HFF-Myc (cell line): ENCODE data around the gene RAD54L2.
"Not testable (repeated sequence)": the region's sequence is repeated elsewhere in the genome, so short reads cannot be mapped to it uniquely, and the experiment has no call there.

Source experiments
- DNase-seq: peaks from one replicate; pipeline ENCODE4 v3.0.0-alpha.2; 2011; ENCODE audit warnings: low read depth; ENCODE audit errors: extremely low read depth
- H3K4me3 ChIP-seq: replicated peaks from 2 replicates; pipeline ENCODE4 v1.5.1; 2011; ENCODE audit warnings: low read depth, mild to moderate bottlenecking, control low read depth, low read length
- CTCF ChIP-seq: IDR thresholded peaks from 2 replicates; pipeline ENCODE4 v1.5.1; 2012; ENCODE audit warnings: mild to moderate bottlenecking, low read depth, low read length, control low read depth; ENCODE audit errors: missing control alignments

Gene RAD54L2

GRCh38 chr3:51547274-51547673, 8.8 kb downstream of the RAD54L2 start:
- TF ChIP-seq CTCF = no peak
- H3K4me3 ChIP-seq = no peak overlapping the region
- no peak for DNase-seq

GRCh38 chr3:51549311-51549710, 10.8 kb downstream of the RAD54L2 start:
- DNase-seq = no peak
- TF ChIP-seq CTCF = no peak
- no peak overlapping the region for H3K4me3 ChIP-seq

- H3K4me3 ChIP-seq = no peak overlapping the region
- no peak for DNase-seq
- no peak for TF ChIP-seq CTCF
Measured at GRCh38 chr3:51550080-51550819, 11.7 kb downstream of the RAD54L2 start.

GRCh38 chr3:51557993-51558392, 19.5 kb downstream of the RAD54L2 start:
- H3K4me3 ChIP-seq = no peak overlapping the region
- no peak for TF ChIP-seq CTCF
- DNase-seq = no peak

GRCh38 chr3:51559411-51559888, 20.9 kb downstream of the RAD54L2 start:
- no peak for TF ChIP-seq CTCF
- no peak overlapping the region for H3K4me3 ChIP-seq
- peak; percentile 52 for DNase-seq

- no peak overlapping the region for H3K4me3 ChIP-seq
- no peak for DNase-seq
- no peak for TF ChIP-seq CTCF
Measured at GRCh38 chr3:51559961-51560360, 21.4 kb downstream of the RAD54L2 start.

- not testable (repeated sequence) for H3K4me3 ChIP-seq, DNase-seq
Measured at GRCh38 chr3:51562403-51562802, 23.9 kb downstream of the RAD54L2 start.
